A549 (cell line): ENCODE measurements around the gene SNRNP70.
"Not testable (repeated sequence)": the region's sequence is repeated elsewhere in the genome, so short reads cannot be mapped to it uniquely, and the experiment has no call there.

Experiments
- CBX2 ChIP-seq: fragments of 200-600 bp; sonication (generic); IDR thresholded peaks from 2 replicates; pipeline ENCODE4 v1.6.1; 2016; ENCODE audit warnings: low read depth, mild to moderate bottlenecking, borderline replicate concordance
- CTCF ChIP-seq: fragments of >200 bp; sonication (Bioruptor Twin); formaldehyde crosslinking; IDR thresholded peaks from 3 replicates; pipeline ENCODE4 v1.5.1; 2016
- EHMT2 ChIP-seq: fragments of 200-600 bp; sonication (generic); IDR thresholded peaks from 2 replicates; pipeline ENCODE4 v1.6.1; 2016; ENCODE audit warnings: antibody characterized with exemption, low read depth, mild to moderate bottlenecking, moderate library complexity
- ESRRA ChIP-seq: fragments of 150-350 bp; IDR thresholded peaks from 2 replicates; pipeline ENCODE4 v1.6.1; 2014; ENCODE audit warnings: mild to moderate bottlenecking, low read length, borderline replicate concordance
- MAFK ChIP-seq: fragments of 450-650 bp; IDR thresholded peaks from 2 replicates; pipeline ENCODE4 v1.6.1; 2014; ENCODE audit not compliant: partially characterized antibody
- MAX ChIP-seq: IDR thresholded peaks from 2 replicates; pipeline ENCODE4 v1.6.1; 2012
- NR3C1 ChIP-seq: fragments of >200 bp; sonication (Bioruptor Twin); formaldehyde crosslinking; IDR thresholded peaks from 3 replicates; pipeline ENCODE4 v1.6.1; 2017
- PHF8 ChIP-seq: fragments of 200-600 bp; sonication (generic); IDR thresholded peaks from 2 replicates; pipeline ENCODE4 v1.6.1; 2016; ENCODE audit warnings: low read depth, mild to moderate bottlenecking, antibody characterized with exemption, moderate library complexity, borderline replicate concordance
- POLR2A ChIP-seq: IDR thresholded peaks from 2 replicates; pipeline ENCODE4 v1.6.1; 2012; ENCODE audit warnings: mild to moderate bottlenecking, low read length
- SMC3 ChIP-seq: fragments of >200 bp; sonication (Bioruptor Twin); formaldehyde crosslinking; IDR thresholded peaks from 3 replicates; pipeline ENCODE4 v1.6.1; 2018; ENCODE audit warnings: inconsistent platforms
- SREBF2 ChIP-seq: fragments of 450-650 bp; IDR thresholded peaks from 2 replicates; pipeline ENCODE4 v1.6.1; 2014; ENCODE audit warnings: mild to moderate bottlenecking, moderate library complexity
- ZC3H11A ChIP-seq: fragments of 450-650 bp; IDR thresholded peaks from 2 replicates; pipeline ENCODE4 v1.6.1; 2014; ENCODE audit warnings: antibody characterized with exemption, mild to moderate bottlenecking

- TF ChIP-seq ESRRA, CTCF, NR3C1, MAFK, SMC3, MAX, POLR2A, PHF8, SREBF2, ZC3H11A, EHMT2, CBX2: not testable (repeated sequence)
Measured at GRCh38 chr19:49038111-49038510, 47.1 kb upstream of the SNRNP70 start.
